ENCODE data around the gene LGALS3BP.

LGALS3BP gene

GRCh38 chr17:78937561-78937960, 42.2 kb downstream of the LGALS3BP start:
- DNase-seq = no peak

GRCh38 chr17:78935419-78936323, 44.1 kb downstream of the LGALS3BP start:
- DNase-seq = peak; percentile 83

- no peak for DNase-seq
Observed at GRCh38 chr17:78934681-78935418, 44.9 kb downstream of the LGALS3BP start.

GRCh38 chr17:78933959-78934568, 45.7 kb downstream of the LGALS3BP start:
- DNase-seq = peak; percentile 92

GRCh38 chr17:78933025-78933958, 46.4 kb downstream of the LGALS3BP start:
- DNase-seq = peak; percentile 60

GRCh38 chr17:78929908-78930775, 49.6 kb downstream of the LGALS3BP start:
- DNase-seq = no peak

GRCh38 chr17:78925662-78926555, 53.8 kb downstream of the LGALS3BP start:
- DNase-seq = no peak

- peak; percentile 83 for DNase-seq
Observed at GRCh38 chr17:78925234-78925633, 54.5 kb downstream of the LGALS3BP start, which contains the start of gene TIMP2. TIMP2 (minus strand) TSS chr17:78925387; CDS start chr17:78925088, 299 bp downstream.

- DNase-seq = no peak
Observed at GRCh38 chr17:78924481-78925151, 55.1 kb downstream of the LGALS3BP start.

GRCh38 chr17:78923660-78924453, 55.9 kb downstream of the LGALS3BP start:
- DNase-seq = peak; percentile 58

- no peak for DNase-seq
Observed at GRCh38 chr17:78922816-78923498, 56.8 kb downstream of the LGALS3BP start.

GRCh38 chr17:78921437-78921971, 58.2 kb downstream of the LGALS3BP start:
- no peak for DNase-seq
